Measurements from ENCODE around the gene CAMTA1.

The CAMTA1 gene

GRCh38 chr1:7462617-7463016 lies 677.4 kb downstream of the CAMTA1 start:
- H3K36me3 Mint-ChIP-seq, result no peaks in the 10 kb centered on the region
- ATAC-seq, result no peak

GRCh38 chr1:7463526-7463925 lies 678.3 kb downstream of the CAMTA1 start:
- ATAC-seq, result no peak
- Mint-ChIP-seq H3K9me3 (no peaks in the 10 kb centered on the region), H3K4me3 (no peak overlapping the region), H3K27ac (no peak overlapping the region), H3K27me3 (peaks cover under 1% of the 10 kb centered on the region), H3K36me3 (no peaks in the 10 kb centered on the region), H3K4me1 (no peaks in the 10 kb centered on the region)

More at GRCh38 chr1:7462617-7463016, 677.4 kb downstream of the CAMTA1 start:
- peaks cover 8% of the 10 kb centered on the region for H3K27me3 Mint-ChIP-seq
- no peaks in the 10 kb centered on the region for H3K4me1 Mint-ChIP-seq
- no peak overlapping the region for H3K27ac Mint-ChIP-seq
- no peaks in the 10 kb centered on the region for H3K9me3 Mint-ChIP-seq
- H3K4me3 Mint-ChIP-seq, result no peak overlapping the region

GRCh38 chr1:7464736-7465135 lies 679.5 kb downstream of the CAMTA1 start:
- ATAC-seq, result no peak
- no peaks in the 10 kb centered on the region for H3K9me3 Mint-ChIP-seq
- H3K4me3 Mint-ChIP-seq, result no peak overlapping the region
- H3K27me3 Mint-ChIP-seq, result peaks cover 13% of the 10 kb centered on the region
- no peak overlapping the region for H3K27ac Mint-ChIP-seq
- H3K4me1 Mint-ChIP-seq, result no peaks in the 10 kb centered on the region
- H3K36me3 Mint-ChIP-seq, result no peaks in the 10 kb centered on the region

GRCh38 chr1:7467476-7468175 lies 682.4 kb downstream of the CAMTA1 start:
- no peak for ATAC-seq
- no peaks in the 10 kb centered on the region for H3K36me3 Mint-ChIP-seq
- no peak overlapping the region for H3K4me3 Mint-ChIP-seq
- H3K9me3 Mint-ChIP-seq, result no peaks in the 10 kb centered on the region
- peaks cover 38% of the 10 kb centered on the region for H3K27me3 Mint-ChIP-seq
- H3K27ac Mint-ChIP-seq, result no peak overlapping the region
- H3K4me1 Mint-ChIP-seq, result no peaks in the 10 kb centered on the region

GRCh38 chr1:7468248-7468647 lies 683.0 kb downstream of the CAMTA1 start:
- no peak for ATAC-seq
- Mint-ChIP-seq H3K4me1 (no peaks in the 10 kb centered on the region), H3K9me3 (no peaks in the 10 kb centered on the region), H3K27ac (no peak overlapping the region), H3K36me3 (no peaks in the 10 kb centered on the region), H3K4me3 (no peak overlapping the region), H3K27me3 (peaks cover 38% of the 10 kb centered on the region)

- no peaks in the 10 kb centered on the region for H3K36me3 Mint-ChIP-seq
- no peaks in the 10 kb centered on the region for H3K4me1 Mint-ChIP-seq
- no peaks in the 10 kb centered on the region for H3K9me3 Mint-ChIP-seq
- no peak overlapping the region for H3K27ac Mint-ChIP-seq
- no peak for ATAC-seq
- H3K4me3 Mint-ChIP-seq, result no peak overlapping the region
- peaks cover 38% of the 10 kb centered on the region for H3K27me3 Mint-ChIP-seq
Measured at GRCh38 chr1:7469255-7469938, 684.1 kb downstream of the CAMTA1 start.

- peaks cover 38% of the 10 kb centered on the region for H3K27me3 Mint-ChIP-seq
- no peak for ATAC-seq
- no peak overlapping the region for H3K27ac Mint-ChIP-seq
- H3K9me3 Mint-ChIP-seq, result no peaks in the 10 kb centered on the region
- H3K4me3 Mint-ChIP-seq, result no peak overlapping the region
- no peaks in the 10 kb centered on the region for H3K4me1 Mint-ChIP-seq
- H3K36me3 Mint-ChIP-seq, result no peaks in the 10 kb centered on the region
Measured at GRCh38 chr1:7470904-7471638, 685.8 kb downstream of the CAMTA1 start.

- H3K4me1 Mint-ChIP-seq, result no peaks in the 10 kb centered on the region
- H3K27ac Mint-ChIP-seq, result no peak overlapping the region
- no peaks in the 10 kb centered on the region for H3K9me3 Mint-ChIP-seq
- peaks cover 38% of the 10 kb centered on the region for H3K27me3 Mint-ChIP-seq
- no peak overlapping the region for H3K4me3 Mint-ChIP-seq
- ATAC-seq, result no peak
- no peaks in the 10 kb centered on the region for H3K36me3 Mint-ChIP-seq
Measured at GRCh38 chr1:7471836-7472235, 686.6 kb downstream of the CAMTA1 start.

GRCh38 chr1:7473223-7474142 lies 688.2 kb downstream of the CAMTA1 start:
- Mint-ChIP-seq H3K27me3 (peaks cover 38% of the 10 kb centered on the region), H3K27ac (no peak overlapping the region), H3K4me3 (no peak overlapping the region), H3K4me1 (no peaks in the 10 kb centered on the region), H3K36me3 (no peaks in the 10 kb centered on the region), H3K9me3 (no peaks in the 10 kb centered on the region)
- ATAC-seq, result no peak

GRCh38 chr1:7474143-7474490 lies 688.9 kb downstream of the CAMTA1 start:
- no peaks in the 10 kb centered on the region for H3K4me1 Mint-ChIP-seq
- H3K27me3 Mint-ChIP-seq, result peaks cover 32% of the 10 kb centered on the region
- H3K9me3 Mint-ChIP-seq, result no peaks in the 10 kb centered on the region
- H3K27ac Mint-ChIP-seq, result no peak overlapping the region
- no peak overlapping the region for H3K4me3 Mint-ChIP-seq
- no peak for ATAC-seq
- no peaks in the 10 kb centered on the region for H3K36me3 Mint-ChIP-seq

GRCh38 chr1:7474786-7475502 lies 689.7 kb downstream of the CAMTA1 start:
- H3K9me3 Mint-ChIP-seq, result no peaks in the 10 kb centered on the region
- no peaks in the 10 kb centered on the region for H3K36me3 Mint-ChIP-seq
- H3K27me3 Mint-ChIP-seq, result peaks cover 24% of the 10 kb centered on the region
- H3K4me3 Mint-ChIP-seq, result no peak overlapping the region
- no peak overlapping the region for H3K27ac Mint-ChIP-seq
- ATAC-seq, result no peak
- no peaks in the 10 kb centered on the region for H3K4me1 Mint-ChIP-seq

- Mint-ChIP-seq H3K36me3 (no peaks in the 10 kb centered on the region), H3K4me3 (no peak overlapping the region), H3K27me3 (peaks cover 16% of the 10 kb centered on the region), H3K4me1 (no peaks in the 10 kb centered on the region), H3K27ac (no peak overlapping the region), H3K9me3 (no peaks in the 10 kb centered on the region)
- no peak for ATAC-seq
Measured at GRCh38 chr1:7475691-7476090, 690.4 kb downstream of the CAMTA1 start.

GRCh38 chr1:7476402-7476801 lies 691.1 kb downstream of the CAMTA1 start:
- H3K27me3 Mint-ChIP-seq, result peaks cover 9% of the 10 kb centered on the region
- no peak overlapping the region for H3K27ac Mint-ChIP-seq
- no peaks in the 10 kb centered on the region for H3K9me3 Mint-ChIP-seq
- no peak for ATAC-seq
- no peak overlapping the region for H3K4me3 Mint-ChIP-seq
- H3K4me1 Mint-ChIP-seq, result no peaks in the 10 kb centered on the region
- no peaks in the 10 kb centered on the region for H3K36me3 Mint-ChIP-seq

GRCh38 chr1:7476861-7477547 lies 691.8 kb downstream of the CAMTA1 start:
- Mint-ChIP-seq H3K36me3 (no peaks in the 10 kb centered on the region), H3K4me1 (no peaks in the 10 kb centered on the region), H3K9me3 (no peaks in the 10 kb centered on the region), H3K4me3 (no peak overlapping the region), H3K27me3 (peaks cover 3% of the 10 kb centered on the region), H3K27ac (no peak overlapping the region)
- ATAC-seq, result no peak
